GM20431 (cell line): Measurements from ENCODE around the gene PRLR.
"Not testable (repeated sequence)": the region's sequence is repeated elsewhere in the genome, so short reads cannot be mapped to it uniquely, and the experiment has no call there.

Experiments used
- in situ Hi-C: fragments of 300-500 bp; cut with MseI, MboI; formaldehyde crosslinking; loops from one replicate; pipeline ENCODE4 v1.15.0; 2020; ENCODE audit warnings: low sequenced_read_pairs; ENCODE audit not compliant: unreplicated experiment

PRLR gene

DNA sequence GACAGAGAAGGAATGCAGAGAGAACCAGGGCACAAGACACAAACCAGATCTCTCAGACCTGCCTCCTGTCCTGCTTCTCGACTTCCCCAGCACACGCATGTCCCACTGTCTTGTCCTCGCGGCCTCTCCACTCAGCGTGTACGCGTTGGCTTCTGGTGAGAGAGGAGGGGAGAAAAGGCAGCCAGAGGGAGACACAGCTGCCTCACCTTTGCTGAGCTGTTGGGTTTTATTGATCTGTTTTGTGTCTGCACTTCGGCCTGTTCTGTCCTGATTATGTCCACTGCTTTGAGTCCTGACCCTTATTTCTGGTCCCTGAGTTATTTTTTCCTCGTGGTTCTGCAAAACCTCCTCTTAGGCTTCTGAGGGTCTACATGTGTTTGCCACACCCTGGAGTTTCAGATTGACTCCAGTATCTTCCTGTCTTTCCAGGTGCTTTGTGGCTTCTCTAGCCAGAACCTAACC lies 95.0 kb downstream of the PRLR start:
- in situ Hi-C loops: no loop called here

DNA sequence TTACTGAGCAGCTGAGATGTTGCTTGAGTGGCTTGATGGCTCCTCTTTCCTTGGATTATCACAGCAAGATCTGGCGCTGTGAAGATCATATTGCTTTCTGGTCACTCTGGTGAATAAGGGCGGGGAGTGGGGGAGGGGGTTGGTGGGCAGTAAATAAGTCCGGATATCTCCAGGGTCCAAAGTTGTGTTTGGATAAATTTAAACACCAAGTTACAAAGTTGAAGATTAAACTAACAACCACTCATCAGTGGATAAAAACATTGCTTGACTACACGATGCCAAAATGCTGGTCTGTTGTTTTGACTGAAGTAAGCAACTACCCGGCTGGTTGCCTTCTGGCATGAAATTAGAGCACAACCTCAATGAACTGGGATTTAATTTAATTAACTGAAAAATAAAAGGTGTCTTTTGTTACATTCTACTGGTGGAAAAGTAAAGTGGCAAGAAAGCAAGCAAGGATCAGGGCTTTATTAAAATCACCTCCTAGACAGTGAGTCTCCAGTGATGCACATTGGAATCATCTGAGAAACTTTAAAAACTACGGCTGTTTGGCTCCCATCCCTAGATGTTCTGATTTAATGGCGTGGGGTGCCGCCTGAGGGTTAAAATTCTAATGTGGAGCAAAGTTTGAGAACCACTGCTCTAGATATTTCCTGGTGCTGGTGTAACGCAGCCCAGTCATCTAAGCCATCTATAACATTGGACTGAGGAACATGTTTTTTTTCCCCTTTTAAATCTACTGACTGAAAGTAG lies 95.8 kb downstream of the PRLR start:
- in situ Hi-C loops: no loop called here

DNA sequence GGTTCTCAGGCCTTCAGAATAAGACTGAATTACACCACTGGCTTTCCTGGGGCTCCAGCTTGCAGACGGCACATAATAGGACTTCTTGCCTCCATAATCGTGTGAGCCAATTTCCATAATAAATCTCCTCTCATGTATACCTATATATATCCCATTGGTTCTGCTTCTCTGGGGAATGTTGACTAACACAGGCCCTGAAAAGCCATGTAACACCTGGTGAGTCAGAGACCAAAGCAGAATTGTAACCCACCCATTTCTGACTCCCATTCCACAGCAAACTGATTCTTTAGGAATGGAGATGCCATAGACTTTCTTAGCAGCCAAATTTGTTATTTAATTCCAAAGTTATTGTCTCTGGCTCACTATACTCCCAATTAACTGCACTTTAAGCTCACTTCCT lies 97.1 kb downstream of the PRLR start:
- in situ Hi-C loops: no loop called here

DNA sequence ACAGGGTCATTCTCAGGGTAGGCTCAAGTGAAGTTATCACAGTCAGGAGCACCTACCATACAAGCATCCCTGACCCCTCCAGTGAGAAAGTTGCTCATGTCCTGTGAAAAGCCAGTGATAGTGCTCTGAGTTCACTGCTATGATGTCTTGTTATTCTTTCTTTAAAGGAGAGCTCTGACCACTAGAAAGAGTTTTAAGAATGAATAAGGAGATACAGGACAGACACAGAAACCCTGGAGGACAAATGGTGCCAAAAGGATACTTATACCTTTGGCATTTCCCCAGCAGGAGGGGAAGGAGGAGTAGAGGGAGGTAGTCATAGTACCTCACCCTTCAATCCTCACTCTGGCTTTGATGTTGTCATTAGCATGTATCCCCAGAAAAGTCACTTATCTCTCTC lies 98.6 kb downstream of the PRLR start:
- in situ Hi-C loops: no loop called here

DNA sequence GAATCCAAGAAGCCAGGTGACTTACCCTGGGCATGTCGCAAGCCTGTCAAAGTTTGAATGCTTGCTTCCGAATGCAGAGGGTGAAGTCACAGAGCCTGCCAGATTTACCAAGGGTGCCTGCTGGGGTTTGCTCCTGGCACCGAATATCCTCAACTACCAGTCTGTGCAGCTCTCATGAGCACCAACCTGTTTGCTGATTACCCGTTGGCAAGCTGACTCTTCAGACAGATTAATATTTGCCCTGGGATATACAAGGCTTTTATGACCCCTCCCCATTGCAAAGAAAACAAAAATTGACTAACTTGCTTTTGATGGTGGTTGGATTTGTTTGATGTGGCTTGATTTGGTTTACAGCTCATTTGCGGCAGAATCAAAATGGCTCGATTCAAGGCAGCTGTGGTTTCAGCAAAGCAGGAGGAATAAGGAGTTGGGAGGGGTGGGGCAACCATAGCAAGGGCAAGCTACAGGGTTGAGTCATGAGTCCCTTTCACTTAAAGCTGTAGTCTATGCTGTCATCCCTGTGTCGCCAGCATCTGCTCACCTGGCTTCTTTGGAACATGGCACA lies 100.3 kb downstream of the PRLR start:
- in situ Hi-C loops: no loop called here

DNA sequence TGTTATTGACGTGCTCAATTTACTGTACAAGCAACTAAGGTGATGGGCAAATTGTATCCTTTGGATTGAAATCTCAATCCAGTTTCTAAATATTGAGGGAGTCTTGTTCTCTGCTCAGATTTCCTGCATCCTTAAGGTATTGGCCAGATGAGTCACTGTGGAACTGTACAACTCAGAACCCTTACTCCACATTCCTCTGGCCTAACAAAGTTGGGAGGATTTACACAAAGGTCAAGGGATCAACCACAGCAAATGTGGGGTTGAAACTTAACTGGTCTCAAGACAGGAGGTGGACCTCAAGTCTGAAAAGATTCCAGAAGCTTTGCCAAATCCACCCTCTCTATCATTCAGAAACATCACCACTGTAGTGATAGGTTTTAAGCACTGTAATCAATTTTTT lies 101.0 kb downstream of the PRLR start:
- in situ Hi-C loops: no loop called here

DNA sequence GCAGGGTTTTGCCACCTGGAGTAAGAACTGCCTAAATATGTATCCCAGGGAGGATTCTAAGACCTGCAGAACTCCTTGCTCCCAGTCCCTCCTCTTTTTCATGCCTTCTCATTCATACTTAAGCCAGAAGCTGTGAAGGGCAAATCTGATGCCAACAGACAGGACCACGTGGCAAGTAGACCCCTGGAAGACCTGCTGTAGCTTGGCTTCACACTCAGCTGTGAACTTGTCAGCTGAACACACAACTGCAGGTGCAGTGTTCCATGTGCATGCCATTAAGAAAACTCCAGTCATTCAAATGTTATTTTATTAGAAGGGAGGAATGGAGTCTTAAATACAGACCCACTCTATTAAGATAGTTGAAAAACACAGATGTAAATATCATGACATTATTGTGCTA lies 103.3 kb downstream of the PRLR start:
- in situ Hi-C loops: no loop called here

DNA sequence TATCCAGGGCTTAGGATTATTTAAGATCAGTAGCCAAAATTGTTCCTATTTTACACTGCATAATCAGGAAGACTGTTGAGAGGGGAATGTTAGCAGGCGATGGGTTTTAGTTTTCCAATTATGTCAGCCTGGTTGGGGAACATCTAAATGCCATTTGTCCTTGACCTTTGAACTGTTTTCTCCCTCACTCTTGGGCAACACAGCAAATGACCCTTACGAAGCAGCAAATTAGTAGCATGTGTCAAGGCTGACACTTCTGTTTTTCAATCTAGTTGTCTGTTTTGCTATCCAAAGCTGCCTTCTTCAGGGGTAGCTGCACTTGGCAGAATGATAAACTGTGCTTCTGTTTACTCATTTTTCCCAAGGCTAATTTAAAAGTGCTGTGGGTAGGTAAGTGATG lies 104.5 kb downstream of the PRLR start:
- in situ Hi-C loops: no loop called here

DNA sequence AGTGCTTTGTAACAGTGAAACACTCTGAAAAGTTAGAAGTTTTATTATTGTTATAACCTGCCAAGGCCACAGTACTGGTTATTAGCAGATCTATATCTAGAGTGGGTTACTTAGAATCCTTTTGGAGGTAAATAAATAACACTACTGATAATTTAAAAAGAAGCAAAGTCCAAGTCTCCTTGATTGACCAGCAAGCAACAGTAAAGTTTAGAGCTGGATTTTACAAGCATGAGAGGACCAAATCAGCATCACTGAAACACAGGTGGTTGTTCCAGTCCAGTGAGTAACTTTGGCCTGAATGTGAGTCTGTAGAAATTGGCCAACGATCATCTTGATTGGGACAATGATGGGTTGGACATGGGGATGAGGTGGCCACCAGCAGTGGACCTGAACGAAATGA lies 105.4 kb downstream of the PRLR start:
- in situ Hi-C loops: no loop called here

DNA sequence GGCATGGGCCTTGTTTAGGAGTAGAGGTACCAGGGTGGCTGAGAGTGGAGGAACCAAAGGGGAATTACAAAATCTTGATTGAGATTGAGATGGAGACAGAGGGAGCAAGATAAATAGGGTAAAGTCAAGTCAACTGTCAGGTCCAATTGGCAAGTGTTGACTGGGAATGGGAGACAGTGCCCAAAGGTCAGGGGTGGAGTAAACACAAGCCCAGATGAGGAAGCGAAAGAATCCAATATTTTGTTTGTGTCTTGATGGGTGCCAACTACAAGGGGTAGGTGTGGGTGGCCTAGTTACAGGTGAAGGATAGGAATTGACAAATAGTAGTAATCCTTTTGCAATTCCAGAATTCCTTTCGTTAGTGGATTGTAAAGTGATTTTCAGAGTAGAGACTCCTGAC lies 107.5 kb downstream of the PRLR start:
- in situ Hi-C loops: no loop called here

DNA sequence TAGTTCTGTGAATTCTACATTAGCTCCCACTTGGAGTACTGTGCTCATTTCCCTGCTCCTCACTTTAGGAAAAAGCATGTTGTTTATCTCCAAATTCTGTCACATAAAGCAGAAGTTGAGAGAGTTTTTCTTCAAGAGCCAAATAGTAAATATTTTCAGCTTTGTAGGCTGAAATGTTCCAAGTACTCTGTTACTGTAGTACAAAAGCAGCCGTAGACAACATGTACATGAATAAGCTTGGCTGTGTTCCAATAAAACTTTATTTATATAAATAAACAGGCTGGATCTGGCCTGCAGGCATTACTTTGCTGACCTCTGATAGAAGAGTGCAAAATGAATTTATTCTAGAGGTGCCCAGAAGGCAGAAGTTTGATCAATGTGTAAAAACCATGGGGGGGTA lies 109.6 kb downstream of the PRLR start:
- in situ Hi-C loops: no loop called here

DNA sequence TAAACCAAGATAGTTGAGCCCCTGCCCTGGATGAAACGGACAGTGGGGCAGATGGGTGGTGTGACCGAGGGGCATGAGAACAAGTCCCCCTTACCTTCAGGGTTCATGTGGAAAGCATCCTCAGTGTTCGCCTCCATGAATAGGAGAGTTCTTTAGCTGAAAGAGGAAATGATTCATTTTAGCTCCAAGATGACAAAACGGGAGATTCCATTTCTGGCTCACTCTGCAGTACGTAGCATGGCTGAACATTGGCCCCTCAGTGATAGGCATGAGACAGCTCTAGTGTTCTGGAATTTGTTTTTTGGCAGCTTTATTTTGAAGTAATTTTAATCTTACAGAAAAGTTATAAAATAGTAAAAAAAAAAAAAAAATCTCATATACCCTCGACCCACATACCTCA lies 112.3 kb downstream of the PRLR start:
- in situ Hi-C loops: no loop called here

DNA sequence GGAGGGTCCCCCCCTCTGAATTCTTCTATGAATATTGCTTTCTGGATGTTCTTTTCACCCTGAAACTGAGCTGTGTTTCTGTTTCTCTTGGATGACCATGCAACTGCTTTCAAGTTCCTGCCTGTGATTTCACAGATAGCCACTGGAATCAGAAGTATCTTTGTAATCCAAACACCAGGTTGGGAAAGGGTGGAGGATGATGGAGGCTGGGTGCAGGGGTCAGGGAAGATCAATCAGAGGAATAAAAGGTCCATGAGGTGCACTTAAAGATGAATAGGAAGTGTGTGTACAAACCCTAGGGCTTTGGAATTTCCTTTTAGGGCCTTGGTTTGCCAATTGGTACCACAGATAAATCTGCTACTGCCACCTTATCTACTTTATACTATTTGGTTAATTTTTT lies 114.4 kb downstream of the PRLR start:
- in situ Hi-C loops: no loop called here

DNA sequence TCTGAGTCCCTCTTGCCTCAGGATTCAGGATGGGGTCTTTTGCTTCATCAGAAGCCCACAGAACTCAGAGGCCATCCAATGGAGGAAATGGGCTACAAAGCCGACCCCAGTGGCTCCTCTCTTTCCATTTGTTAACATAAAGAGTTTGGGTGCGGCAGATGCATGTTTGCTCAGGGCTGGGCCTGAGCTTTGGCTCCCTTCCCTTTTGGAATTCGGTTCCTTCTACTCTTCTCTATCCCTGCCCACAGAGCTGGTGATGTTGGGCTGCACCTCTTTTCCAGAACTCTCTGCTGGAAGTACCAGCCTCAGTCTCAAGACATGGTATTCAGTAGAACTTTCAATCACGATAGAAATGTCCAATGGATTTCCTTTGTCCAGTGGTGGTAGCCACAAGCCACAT lies 115.6 kb downstream of the PRLR start:
- in situ Hi-C loops: no loop called here

DNA sequence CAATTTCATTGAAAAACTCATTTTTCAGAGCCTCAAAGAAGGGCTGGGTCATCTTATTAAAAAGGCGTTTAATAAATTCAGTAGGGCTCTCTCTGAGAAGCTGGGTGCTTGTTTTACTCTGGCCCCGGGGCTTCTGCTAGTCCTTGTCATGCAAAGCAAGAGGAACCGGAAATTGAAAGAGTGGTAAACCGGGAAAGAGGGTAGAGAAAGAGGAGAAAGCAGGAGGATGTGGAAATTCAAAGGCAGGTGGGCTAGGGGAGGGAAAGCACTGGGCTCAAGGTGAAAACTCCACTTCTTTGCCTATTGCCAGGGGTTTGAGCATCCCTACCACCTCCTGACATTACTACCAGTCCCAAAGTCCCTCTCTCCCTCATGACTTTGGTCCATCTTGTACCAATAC lies 118.0 kb downstream of the PRLR start:
- in situ Hi-C loops: no loop called here

DNA sequence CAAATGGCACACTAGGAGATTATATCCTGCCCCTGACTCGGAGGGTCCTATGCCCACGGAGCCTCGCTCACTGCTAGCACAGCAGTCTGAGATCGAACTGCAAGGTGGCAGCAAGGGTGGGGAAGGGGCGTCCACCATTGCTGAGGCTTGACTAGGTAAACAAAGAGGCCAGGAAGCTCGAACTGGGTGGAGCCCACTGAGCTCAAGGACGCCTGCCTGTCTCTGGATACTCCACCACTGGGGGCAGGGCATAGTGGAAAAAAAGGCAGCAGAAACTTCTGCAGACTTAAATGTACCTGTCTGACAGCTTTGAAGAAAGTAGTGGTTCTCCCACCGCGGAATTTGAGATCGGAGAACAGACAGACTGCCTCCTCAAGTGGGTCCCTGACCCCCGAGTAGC lies 125.7 kb downstream of the PRLR start:
- in situ Hi-C loops: not testable (repeated sequence)

DNA sequence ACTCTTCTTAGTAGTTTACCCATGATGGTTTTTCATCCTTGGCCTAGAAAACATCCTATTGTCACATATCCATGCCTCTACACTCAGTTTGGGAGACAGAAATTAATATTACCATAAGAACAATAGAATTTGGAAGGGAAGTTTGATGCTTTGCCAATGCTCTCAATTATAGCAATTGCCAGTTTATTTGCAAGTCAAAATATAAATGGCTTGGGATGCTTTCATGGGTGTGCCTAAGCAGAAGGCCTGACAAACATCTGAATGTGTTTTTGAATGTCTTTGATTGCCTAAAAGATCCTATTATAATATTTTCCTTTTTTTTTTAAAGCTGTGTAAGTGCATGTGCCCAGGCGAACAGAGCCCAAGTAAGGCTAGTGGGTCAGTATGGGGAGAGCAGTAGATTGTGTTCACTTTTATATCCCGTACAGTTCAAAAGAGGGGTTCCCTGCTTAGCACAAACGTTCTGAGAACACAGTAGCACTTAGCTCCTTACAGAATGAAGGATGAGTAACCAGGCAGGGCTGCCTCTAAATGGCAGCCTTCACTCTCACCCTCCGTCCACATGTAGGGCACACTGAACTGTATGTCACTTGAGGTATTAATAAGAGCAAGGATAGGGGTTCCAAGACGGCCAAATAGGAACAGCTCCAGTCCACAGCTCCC lies 126.5 kb downstream of the PRLR start:
- in situ Hi-C loops: no loop called here

DNA sequence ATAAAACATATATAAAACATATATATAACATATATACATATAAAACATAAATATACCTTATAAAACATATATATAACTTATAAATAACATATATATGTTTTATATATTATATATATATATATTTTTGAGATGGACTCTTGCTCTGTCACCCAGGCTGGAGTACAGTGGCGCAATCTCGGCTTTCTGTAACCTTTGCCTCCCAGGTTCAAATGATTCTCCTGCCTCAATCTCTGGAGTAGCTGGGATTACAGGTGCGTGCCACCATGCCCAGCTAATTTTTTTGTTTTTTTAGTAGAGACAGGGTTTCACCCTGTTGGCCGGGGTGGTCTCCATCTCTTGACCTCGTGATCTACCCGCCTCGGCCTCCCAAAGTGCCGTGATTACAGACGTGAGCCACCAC lies 128.6 kb downstream of the PRLR start:
- in situ Hi-C loops: not testable (repeated sequence)

DNA sequence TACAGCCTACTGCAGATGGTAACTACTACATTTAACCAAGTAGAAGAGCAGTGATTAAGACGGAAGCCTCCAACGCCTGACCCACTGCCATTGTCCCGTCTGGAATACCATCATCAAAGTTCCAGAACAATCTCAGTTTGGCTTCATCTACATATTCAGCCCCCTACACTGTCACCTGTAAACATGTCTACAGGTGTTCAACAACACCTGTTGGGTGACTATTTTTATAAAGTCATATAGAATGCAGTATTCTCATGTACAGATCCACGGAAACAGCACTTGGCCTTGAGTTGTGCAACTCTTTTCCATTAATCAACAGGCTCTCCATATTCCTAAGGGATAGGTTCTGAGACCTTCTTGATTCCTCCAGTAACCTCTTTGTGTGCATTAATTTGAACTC lies 129.3 kb downstream of the PRLR start:
- in situ Hi-C loops: no loop called here

DNA sequence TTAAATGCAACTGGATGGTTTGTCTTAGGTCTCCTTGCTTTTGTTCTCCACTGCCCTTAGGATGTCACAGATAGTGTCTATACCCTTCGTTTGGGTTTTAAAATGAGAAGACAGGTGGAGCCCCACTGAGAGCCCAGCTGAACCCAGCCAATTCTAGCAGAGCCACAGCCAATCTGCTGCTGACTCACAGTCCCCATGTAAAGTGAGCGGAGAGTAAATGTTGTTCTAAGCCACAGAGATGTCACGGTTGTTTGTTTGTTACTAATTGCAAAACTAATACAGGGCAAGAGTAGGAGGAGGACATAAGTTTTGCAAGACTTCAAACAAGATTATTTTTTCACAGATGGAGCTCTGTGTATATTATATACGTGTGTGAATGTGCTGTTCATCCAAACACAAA lies 132.1 kb downstream of the PRLR start:
- in situ Hi-C loops: no loop called here

DNA sequence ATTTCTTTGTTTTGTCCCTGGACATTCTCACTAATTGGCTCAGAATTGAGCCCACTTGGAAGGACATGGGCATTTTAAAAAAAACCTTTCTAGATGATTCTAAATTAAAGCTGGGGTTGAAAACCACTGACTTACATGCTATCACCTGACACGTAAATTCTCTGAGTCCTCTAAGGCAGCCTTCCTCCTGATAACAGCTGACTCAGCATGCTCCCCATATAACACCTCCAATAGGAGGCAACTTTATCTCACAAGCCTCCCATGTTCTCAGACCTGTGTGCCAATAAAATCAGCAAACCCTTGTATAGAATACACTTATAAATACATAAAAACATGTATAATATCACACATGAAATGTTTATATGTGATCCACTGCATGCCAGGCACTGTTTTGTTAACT lies 133.4 kb downstream of the PRLR start:
- in situ Hi-C loops: no loop called here

DNA sequence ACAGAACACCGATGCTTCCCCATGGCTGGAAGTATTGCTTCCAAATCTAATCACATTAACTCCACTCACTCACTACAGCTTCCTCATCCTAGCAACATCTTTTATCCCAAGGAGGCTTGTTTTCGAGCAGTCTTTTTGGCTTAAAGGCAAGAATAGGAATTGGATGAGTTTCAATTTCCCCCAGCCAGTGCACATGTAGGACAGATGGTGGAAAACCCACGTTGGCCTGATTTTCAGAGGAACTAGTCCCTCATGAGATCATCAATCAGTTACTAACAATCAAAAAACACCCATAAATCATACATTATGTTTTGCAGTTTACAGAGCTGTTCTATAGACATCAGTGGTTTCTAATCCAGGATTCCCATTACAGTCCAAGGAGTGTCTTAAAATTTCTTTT lies 134.1 kb downstream of the PRLR start:
- in situ Hi-C loops: no loop called here
